Left ventricle myocardium inferior (tissue), 1 donor: ENCODE results near the gene MKKS. TPM values are rescaled to one million over a fixed set of nuclear protein-coding genes. Genes with fewer than 3 reads are reported as not detected.
"Not testable (repeated sequence)": the region's sequence is repeated elsewhere in the genome, so short reads cannot be mapped to it uniquely, and the experiment has no call there.

Experiments
- DNase-seq: peaks from one replicate; pipeline ENCODE4 v3.0.0-alpha.2; 2020
- H3K27ac ChIP-seq: fragments of 200-600 bp; replicated peaks from 2 replicates; pipeline ENCODE4 v1.8.0; 2021
- H3K27me3 ChIP-seq: fragments of 200-600 bp; 2 replicates; pipeline ENCODE4 v1.8.0; 2021; ENCODE audit warnings: low read depth
- H3K36me3 ChIP-seq: fragments of 200-600 bp; 2 replicates; pipeline ENCODE4 v1.8.0; 2021
- H3K4me1 ChIP-seq: fragments of 200-600 bp; 2 replicates; pipeline ENCODE4 v1.8.0; 2021
- H3K4me3 ChIP-seq: fragments of 200-600 bp; 2 replicates; pipeline ENCODE4 v1.8.0; 2021; ENCODE audit warnings: mild to moderate bottlenecking, moderate library complexity
- H3K9me3 ChIP-seq: fragments of 200-600 bp; replicated peaks from 2 replicates; pipeline ENCODE4 v1.8.0; 2021
- intact Hi-C: fragments of 100-400 bp; cut with micrococcal nuclease; formaldehyde crosslinking; loops from one replicate; pipeline ENCODE4 v1.11.0; 2022
- total RNA-seq: library from RNA; stranded (reverse); fragmentation: NEBNext Ultra II Directional; extraction: Animal tissue kit (Norgen Biotek cat#: 25700); gene quantifications from one replicate; pipeline ENCODE4 v1.2.1, GENCODE V29; 2021
- TF ChIP-seq, protein P1 (sequence below): fragments of 200-600 bp; IDR thresholded peaks from 2 replicates; pipeline ENCODE4 v1.8.0; 2021; ENCODE audit warnings: antibody characterized with exemption, mild to moderate bottlenecking, borderline replicate concordance
- donor health status: DM: no; HTN: yes; CAD: no; lungs with severe emphysema.

The MKKS gene
- total RNA-seq, 1 donor from 2014 or later, result 28.3 TPM

DNA sequence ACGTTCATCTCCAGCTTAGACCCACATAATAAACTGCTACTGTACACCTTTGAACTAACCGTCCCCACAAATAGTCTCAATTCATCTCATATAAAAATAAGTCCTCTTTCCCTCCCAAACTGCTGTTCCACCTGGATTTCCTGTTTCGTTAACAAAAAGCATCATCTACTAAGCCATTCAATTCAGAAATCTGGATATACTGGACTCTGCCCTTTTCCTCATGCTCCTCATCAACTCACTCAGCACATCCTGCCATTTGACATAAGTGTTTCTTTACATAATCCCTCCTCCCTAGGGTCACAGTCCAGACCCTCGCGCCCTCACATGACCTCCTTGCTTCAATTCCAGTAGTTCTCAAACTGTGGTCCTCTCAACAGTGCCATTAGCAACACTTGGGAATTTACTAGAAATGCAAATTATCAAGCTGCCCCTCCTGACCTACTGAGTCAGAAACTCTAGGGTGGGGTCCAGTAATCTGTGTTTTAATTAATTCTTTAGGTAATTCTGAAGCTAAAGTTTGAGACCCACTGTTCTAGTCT lies 4.5 kb downstream of the MKKS start:
- Histone ChIP-seq H3K4me1 (peaks cover 82% of the 10 kb centered on the region), H3K4me3 (no peak overlapping the region), H3K27me3 (no peaks in the 10 kb centered on the region), H3K9me3 (no peaks in the 10 kb centered on the region), H3K27ac (peak overlapping the region; percentile 28), H3K36me3 (no peaks in the 10 kb centered on the region)
- TF ChIP-seq, protein P1, sequence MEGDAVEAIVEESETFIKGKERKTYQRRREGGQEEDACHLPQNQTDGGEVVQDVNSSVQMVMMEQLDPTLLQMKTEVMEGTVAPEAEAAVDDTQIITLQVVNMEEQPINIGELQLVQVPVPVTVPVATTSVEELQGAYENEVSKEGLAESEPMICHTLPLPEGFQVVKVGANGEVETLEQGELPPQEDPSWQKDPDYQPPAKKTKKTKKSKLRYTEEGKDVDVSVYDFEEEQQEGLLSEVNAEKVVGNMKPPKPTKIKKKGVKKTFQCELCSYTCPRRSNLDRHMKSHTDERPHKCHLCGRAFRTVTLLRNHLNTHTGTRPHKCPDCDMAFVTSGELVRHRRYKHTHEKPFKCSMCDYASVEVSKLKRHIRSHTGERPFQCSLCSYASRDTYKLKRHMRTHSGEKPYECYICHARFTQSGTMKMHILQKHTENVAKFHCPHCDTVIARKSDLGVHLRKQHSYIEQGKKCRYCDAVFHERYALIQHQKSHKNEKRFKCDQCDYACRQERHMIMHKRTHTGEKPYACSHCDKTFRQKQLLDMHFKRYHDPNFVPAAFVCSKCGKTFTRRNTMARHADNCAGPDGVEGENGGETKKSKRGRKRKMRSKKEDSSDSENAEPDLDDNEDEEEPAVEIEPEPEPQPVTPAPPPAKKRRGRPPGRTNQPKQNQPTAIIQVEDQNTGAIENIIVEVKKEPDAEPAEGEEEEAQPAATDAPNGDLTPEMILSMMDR, result no peak
- intact Hi-C loops, result no loop called here
- DNase-seq, result no peak

DNA sequence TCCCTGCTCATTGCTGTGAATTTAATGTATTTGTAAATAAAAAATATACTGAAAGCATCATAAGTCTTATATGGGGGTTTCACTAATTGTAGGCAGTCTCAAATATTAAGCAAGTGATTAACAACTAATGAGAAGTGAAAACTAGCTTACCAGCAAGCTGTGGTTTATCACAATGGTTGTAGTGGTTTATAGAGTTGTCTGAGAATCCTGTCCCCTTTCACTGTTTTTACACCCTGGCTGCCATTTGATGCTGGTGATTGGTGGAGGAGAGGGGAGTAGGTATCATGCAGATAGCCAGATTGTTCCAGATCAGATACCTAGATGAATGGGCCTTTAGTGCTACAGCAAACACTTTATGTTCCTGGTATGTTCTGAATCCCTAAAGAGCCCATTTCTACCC lies 6.0 kb downstream of the MKKS start:
- Histone ChIP-seq H3K4me3 (no peak overlapping the region), H3K27me3 (no peaks in the 10 kb centered on the region), H3K36me3 (peaks cover 1% of the 10 kb centered on the region), H3K9me3 (no peaks in the 10 kb centered on the region), H3K27ac (no peak overlapping the region), H3K4me1 (peaks cover 72% of the 10 kb centered on the region)
- TF ChIP-seq, protein P1, result no peak
- intact Hi-C loops, result no loop called here
- DNase-seq, result no peak

DNA sequence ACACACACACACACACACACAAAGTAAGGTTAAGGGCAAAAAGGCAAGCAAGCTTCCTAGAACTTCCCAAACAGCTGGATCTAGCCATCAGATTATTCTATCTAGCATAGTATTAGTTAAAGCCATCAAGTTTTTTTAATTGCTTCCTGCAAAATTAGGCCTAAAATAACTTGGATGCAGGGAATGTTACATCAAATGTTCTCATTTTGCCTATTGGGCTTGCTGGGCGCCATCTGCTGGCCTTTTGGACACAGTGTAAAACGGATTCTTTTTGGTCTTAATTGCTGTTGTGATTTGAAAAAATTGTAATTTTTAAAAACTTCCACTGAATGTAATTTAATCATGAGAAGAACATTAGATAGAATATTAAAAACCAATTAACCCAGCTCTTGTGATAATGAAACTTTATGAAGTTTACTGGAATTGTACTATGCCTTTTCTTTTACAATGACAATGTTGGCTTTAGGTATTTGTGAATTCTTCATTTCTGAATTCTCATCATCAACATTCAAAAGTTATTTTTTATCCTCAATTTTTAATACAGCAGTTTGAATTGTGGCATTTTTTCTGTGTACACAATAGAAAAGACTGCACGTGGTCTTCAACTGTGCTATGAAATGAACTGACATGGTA lies 6.8 kb downstream of the MKKS start:
- intact Hi-C loops, result loop anchor here (2.0 kb wide), 1 partner anchor 448 kb away; no protein-coding TSS in a partner anchor
- Histone ChIP-seq H3K4me1 (peaks cover 68% of the 10 kb centered on the region), H3K36me3 (peaks cover 3% of the 10 kb centered on the region), H3K4me3 (no peak overlapping the region), H3K27me3 (no peaks in the 10 kb centered on the region), H3K9me3 (no peaks in the 10 kb centered on the region), H3K27ac (no peak overlapping the region)
- TF ChIP-seq, protein P1, result peak; percentile 82
- peak; percentile 49 for DNase-seq

DNA sequence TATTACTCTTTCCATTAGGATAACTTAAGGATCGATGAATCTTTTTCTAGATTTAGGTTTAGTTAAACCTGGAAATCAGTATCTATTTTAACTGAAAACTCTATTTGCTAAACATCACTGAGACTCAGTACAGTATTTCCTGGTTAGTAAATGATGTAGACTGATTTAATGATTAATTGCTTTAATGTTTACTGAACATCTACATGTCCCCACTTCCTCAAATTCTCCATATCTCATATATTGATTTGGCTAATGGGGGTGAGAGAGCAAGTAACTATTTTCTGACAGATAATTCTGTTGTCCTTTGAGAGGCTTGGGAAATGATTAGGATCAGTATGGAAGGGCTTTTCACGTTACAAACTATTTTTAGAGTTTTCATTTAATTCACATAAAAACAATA lies 10.3 kb downstream of the MKKS start:
- H3K4me3 ChIP-seq, result no peak overlapping the region
- no peaks in the 10 kb centered on the region for H3K9me3 ChIP-seq
- peaks cover 15% of the 10 kb centered on the region for H3K36me3 ChIP-seq
- H3K27ac ChIP-seq, result no peak overlapping the region
- TF ChIP-seq, protein P1, result no peak
- no peaks in the 10 kb centered on the region for H3K27me3 ChIP-seq
- peaks cover 41% of the 10 kb centered on the region for H3K4me1 ChIP-seq
- DNase-seq, result no peak
- intact Hi-C loops, result no loop called here

- Histone ChIP-seq H3K27ac (no peak overlapping the region), H3K4me3 (no peak overlapping the region), H3K36me3 (peaks cover 15% of the 10 kb centered on the region), H3K4me1 (peaks cover 36% of the 10 kb centered on the region), H3K27me3 (no peaks in the 10 kb centered on the region), H3K9me3 (no peaks in the 10 kb centered on the region)
- DNase-seq, result no peak
- TF ChIP-seq, protein P1, result no peak
- intact Hi-C loops, result no loop called here
Observed at GRCh38 chr20:10419550-10420133, 14.4 kb downstream of the MKKS start.

DNA sequence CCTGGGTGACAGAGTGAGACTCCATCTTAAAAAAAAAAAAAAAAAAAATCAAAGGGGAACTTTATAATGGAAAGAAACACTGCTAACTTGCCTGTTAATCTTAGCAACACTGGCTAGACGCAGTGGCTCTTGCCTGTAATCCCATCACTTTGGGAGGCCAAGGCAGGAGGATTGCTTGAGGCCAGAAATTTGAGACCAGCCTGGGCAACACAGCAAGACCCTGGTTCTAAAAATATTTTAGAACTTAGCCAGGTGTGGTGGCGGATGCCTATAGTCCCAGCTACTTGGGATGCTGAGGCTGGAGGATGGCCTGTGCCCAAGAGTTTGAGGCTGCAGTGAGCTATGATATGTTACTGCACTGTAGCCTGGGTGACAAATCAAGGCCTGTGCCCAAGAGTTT lies 16.8 kb downstream of the MKKS start:
- H3K9me3 ChIP-seq, intact Hi-C loops, H3K27me3 ChIP-seq, H3K27ac ChIP-seq, H3K4me3 ChIP-seq, DNase-seq: not testable (repeated sequence)
- H3K4me1 ChIP-seq, result peaks cover 33% of the 10 kb centered on the region
- peaks cover 22% of the 10 kb centered on the region for H3K36me3 ChIP-seq
